LNCAP (cell line): ENCODE results near the gene CREB5.

Source experiments
- CTCF ChIP-seq: fragments of 450-650 bp; IDR thresholded peaks from 2 replicates; pipeline ENCODE4 v1.5.1; 2017; ENCODE audit warnings: mild to moderate bottlenecking

Gene CREB5

DNA sequence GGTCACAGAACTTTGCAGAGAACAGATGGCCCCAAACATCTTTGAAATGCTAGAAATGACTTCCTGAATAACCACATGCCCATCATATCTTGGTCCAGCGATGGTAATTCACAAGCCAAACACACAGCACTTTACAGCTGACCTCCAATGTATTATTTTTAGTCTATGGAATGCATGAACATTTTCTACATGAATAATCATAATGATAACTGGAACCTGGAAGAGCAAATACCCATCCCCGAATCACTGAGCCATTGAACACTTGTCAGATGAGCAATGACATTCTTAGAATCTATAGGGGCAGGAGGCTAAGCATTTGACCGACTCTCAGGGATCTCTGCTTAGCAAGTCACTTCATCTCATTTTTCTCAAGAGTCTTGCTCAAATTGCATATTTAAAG is 167.3 kb downstream of the CREB5 start:
- no peak for TF ChIP-seq CTCF

- TF ChIP-seq CTCF = no peak
Measured at GRCh38 chr7:28580665-28581064, 168.3 kb downstream of the CREB5 start.

- no peak for TF ChIP-seq CTCF
Measured at GRCh38 chr7:28581351-28581750, 169.0 kb downstream of the CREB5 start.

DNA sequence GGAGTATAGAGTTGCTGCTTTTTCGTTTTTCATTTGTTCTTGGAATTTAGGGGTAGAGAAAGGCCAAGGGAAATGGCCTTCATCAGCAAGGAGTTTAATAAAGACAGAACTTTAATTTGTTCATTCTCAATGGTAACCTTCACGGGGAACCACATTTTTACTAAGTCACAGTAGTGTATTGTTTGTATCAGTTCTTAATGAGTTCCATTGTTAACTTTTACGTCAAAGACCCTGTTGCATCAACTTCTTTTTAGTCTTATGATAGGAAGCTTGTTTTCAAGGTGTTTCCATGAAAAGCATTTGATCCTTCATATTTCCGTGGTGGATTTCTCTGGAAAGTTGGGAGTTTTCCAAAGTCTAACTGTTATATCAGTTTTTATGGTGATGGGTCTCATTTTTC is 169.9 kb downstream of the CREB5 start:
- no peak for TF ChIP-seq CTCF

GRCh38 chr7:28584235-28584634 is 171.9 kb downstream of the CREB5 start:
- TF ChIP-seq CTCF = no peak

GRCh38 chr7:28586736-28587135 is 174.4 kb downstream of the CREB5 start:
- TF ChIP-seq CTCF = no peak

GRCh38 chr7:28587211-28587610 is 174.9 kb downstream of the CREB5 start:
- TF ChIP-seq CTCF = no peak

GRCh38 chr7:28588602-28589001 is 176.3 kb downstream of the CREB5 start:
- TF ChIP-seq CTCF = no peak
